ENCODE results near the gene TGFBR1.

GRCh38 chr9:99062549-99062948, 42.4 kb upstream of the TGFBR1 start:
- TF ChIP-seq CTCF (IDR thresholded peaks at IDR 0.05) (no peak), POLR2A (IDR thresholded peaks at IDR 0.05) (no peak), POLR2AphosphoS5 (IDR thresholded peaks at IDR 0.05) (no peak), EP300 (IDR thresholded peaks at IDR 0.05) (no peak)
